WTC11 (cell line): ENCODE results near the gene PIP4K2B. TPM values are rescaled to one million over a fixed set of nuclear protein-coding genes. Genes with fewer than 3 reads are reported as not detected.
A peak's percentile ranks its signal among the peaks of the same experiment; 100 is the strongest.

Source experiments
- ATAC-seq: fragments of 200-7000 bp; cut with Tn5 transposase; 2 replicates; pipeline ENCODE4 v1.10.0; 2021; ENCODE audit warnings: mild to moderate bottlenecking, moderate library complexity
- Bru-seq: library from RNA; stranded (reverse); fragments of 400-500 nt; gene quantifications from one replicate; lab custom pipeline; 2021; lab: Mats Ljungman, UMichigan
- CTCF ChIA-PET: fragments of 300-600 bp; sonication (Branson Sonifier 250); formaldehyde crosslinking; loops from one replicate; lab custom pipeline; 2021; ENCODE audit warnings: antibody characterized with exemption; lab: Charles Lee
- POLR2A ChIA-PET: fragments of 350-600 bp; sonication (Branson Sonifier 250); formaldehyde crosslinking; loops from one replicate; lab custom pipeline; 2021; ENCODE audit warnings: antibody characterized with exemption; lab: Charles Lee
- DNase-seq: peaks from one replicate; pipeline ENCODE4 v3.0.0; 2021; ENCODE audit warnings: low spot score
- H3K27ac Mint-ChIP-seq: 2 replicates; pipeline ENCODE4 v1.8.0; 2021; ENCODE audit warnings: mixed read lengths
- H3K27me3 Mint-ChIP-seq: 2 replicates; pipeline ENCODE4 v1.8.0; 2021; ENCODE audit warnings: low read depth, mild to moderate bottlenecking, moderate library complexity, mixed read lengths
- H3K36me3 Mint-ChIP-seq: 2 replicates; pipeline ENCODE4 v1.8.0; 2021; ENCODE audit warnings: mixed read lengths
- H3K4me1 Mint-ChIP-seq: 2 replicates; pipeline ENCODE4 v1.8.0; 2022; ENCODE audit warnings: mixed read lengths
- H3K4me3 Mint-ChIP-seq: 2 replicates; pipeline ENCODE4 v1.8.0; 2021; ENCODE audit warnings: mild to moderate bottlenecking, moderate library complexity, mixed read lengths
- H3K9me3 Mint-ChIP-seq: 2 replicates; pipeline ENCODE4 v1.8.0; 2021; ENCODE audit warnings: mixed read lengths
- ARID4B ChIP-seq: sonication (generic); formaldehyde crosslinking; IDR thresholded peaks from 2 replicates; pipeline ENCODE4 v1.8.0; 2023; ENCODE audit warnings: missing genetic modification reagents, mild to moderate bottlenecking, borderline replicate concordance
- ESRRA ChIP-seq: sonication (generic); formaldehyde crosslinking; IDR thresholded peaks from 2 replicates; pipeline ENCODE4 v1.8.1; 2022; ENCODE audit warnings: mild to moderate bottlenecking, missing genetic modification reagents, borderline replicate concordance
- ETV6 ChIP-seq: sonication (generic); formaldehyde crosslinking; IDR thresholded peaks from 2 replicates; pipeline ENCODE4 v1.8.1; 2022; ENCODE audit warnings: mild to moderate bottlenecking, missing genetic modification reagents
- KAT7 ChIP-seq: sonication (generic); formaldehyde crosslinking; IDR thresholded peaks from 2 replicates; pipeline ENCODE4 v1.8.1; 2023; ENCODE audit warnings: missing genetic modification reagents, mild to moderate bottlenecking, borderline replicate concordance
- NFATC4 ChIP-seq: fragments of 250-450 bp; sonication (Bioruptor Pico); IDR thresholded peaks from 2 replicates; pipeline ENCODE4 v1.9.0; 2021; ENCODE audit warnings: mild to moderate bottlenecking
- PRRX2 ChIP-seq: fragments of 250-450 bp; sonication (Bioruptor Pico); IDR thresholded peaks from 2 replicates; pipeline ENCODE4 v1.8.0; 2021; ENCODE audit warnings: mild to moderate bottlenecking
- SMAD3 ChIP-seq: sonication (generic); formaldehyde crosslinking; IDR thresholded peaks from 2 replicates; pipeline ENCODE4 v1.8.0; 2022; ENCODE audit warnings: missing genetic modification reagents, mild to moderate bottlenecking, borderline replicate concordance
- SP1 ChIP-seq: sonication (generic); formaldehyde crosslinking; conservative IDR thresholded peaks from 2 replicates; pipeline ENCODE4 v1.8.1; 2022; ENCODE audit warnings: missing genetic modification reagents
- TCF7 ChIP-seq: sonication (generic); formaldehyde crosslinking; IDR thresholded peaks from 2 replicates; pipeline ENCODE4 v1.8.0; 2022; ENCODE audit warnings: mild to moderate bottlenecking, low read depth, missing genetic modification reagents, moderate library complexity
- TEAD1 ChIP-seq: sonication (generic); formaldehyde crosslinking; IDR thresholded peaks from 2 replicates; pipeline ENCODE4 v1.8.0; 2022; ENCODE audit warnings: mild to moderate bottlenecking, missing genetic modification reagents
- USF1 ChIP-seq: sonication (generic); formaldehyde crosslinking; IDR thresholded peaks from 2 replicates; pipeline ENCODE4 v1.8.0; 2022; ENCODE audit warnings: mild to moderate bottlenecking, missing genetic modification reagents
- ZBTB43 ChIP-seq: sonication (generic); formaldehyde crosslinking; IDR thresholded peaks from 2 replicates; pipeline ENCODE4 v1.8.1; 2023; ENCODE audit warnings: mild to moderate bottlenecking, missing genetic modification reagents
- ZMAT4 ChIP-seq: fragments of 250-450 bp; sonication (Bioruptor Pico); IDR thresholded peaks from 2 replicates; pipeline ENCODE4 v1.9.0; 2021; ENCODE audit warnings: mild to moderate bottlenecking
- ZNF219 ChIP-seq: sonication (generic); formaldehyde crosslinking; IDR thresholded peaks from 2 replicates; pipeline ENCODE4 v1.8.0; 2023; ENCODE audit warnings: missing genetic modification reagents, mild to moderate bottlenecking, borderline replicate concordance
- ZNF317 ChIP-seq: sonication (generic); formaldehyde crosslinking; IDR thresholded peaks from 2 replicates; pipeline ENCODE4 v1.8.1; 2023; ENCODE audit warnings: low read depth, mild to moderate bottlenecking, moderate library complexity, missing genetic modification reagents, borderline replicate concordance
- ZNF671 ChIP-seq: fragments of 250-450 bp; sonication (Bioruptor Pico); IDR thresholded peaks from 2 replicates; pipeline ENCODE4 v1.8.0; 2021; ENCODE audit warnings: mild to moderate bottlenecking
- long read RNA-seq, 3 experiments: library from RNA in 1 of 3; library from capped mRNA in 1 of 3; library from polyadenylated mRNA in 1 of 3; unstranded in 2 of 3; stranded (forward) in 1 of 3; transcript quantifications; one replicate each; pipeline ENCODE4 v2.0.0, GENCODE V29; 2021
- total RNA-seq: library from RNA; stranded (reverse); gene quantifications from 3 replicates; pipeline ENCODE4 v1.2.3, GENCODE V29; 2021
- TF ChIP-seq, protein P1 (sequence below): sonication (generic); formaldehyde crosslinking; IDR thresholded peaks from 2 replicates; pipeline ENCODE4 v1.8.1; 2022; ENCODE audit warnings: mild to moderate bottlenecking, moderate library complexity, missing genetic modification reagents
- TF ChIP-seq, protein P2 (sequence below): sonication (generic); formaldehyde crosslinking; IDR thresholded peaks from 2 replicates; pipeline ENCODE4 v1.8.0; 2022; ENCODE audit warnings: mild to moderate bottlenecking, missing genetic modification reagents
- TF ChIP-seq, protein P3 (sequence below): sonication (generic); formaldehyde crosslinking; IDR thresholded peaks from 2 replicates; pipeline ENCODE4 v1.8.1; 2023; ENCODE audit warnings: mild to moderate bottlenecking, missing genetic modification reagents
- TF ChIP-seq, protein P4 (sequence below): sonication (generic); formaldehyde crosslinking; IDR thresholded peaks from 2 replicates; pipeline ENCODE4 v1.8.1; 2023; ENCODE audit warnings: mild to moderate bottlenecking, missing genetic modification reagents, moderate library complexity

Gene PIP4K2B
- total RNA-seq (54.0 to 61.9 TPM (median 57.3 TPM) in 3 replicates), Bru-seq, nascent RNA (percentile 74 among the genes with signal in this experiment)
- long read RNA-seq, experiment 1, full-length matches to known transcripts = 53 of 161 reads
- long read RNA-seq, experiment 1, partial matches to known transcripts = 14 of 161 reads
- long read RNA-seq, experiment 1, other reads (novel, unspliced or antisense) = 94 of 161 reads
- long read RNA-seq, experiment 2, full-length matches to known transcripts = 7 of 60 reads
- long read RNA-seq, experiment 2, partial matches to known transcripts = 7 of 60 reads
- long read RNA-seq, experiment 2, other reads (novel, unspliced or antisense) = 46 of 60 reads
- long read RNA-seq, experiment 3, full-length matches to known transcripts = 1 of 2 reads
- long read RNA-seq, experiment 3, partial matches to known transcripts = 0 of 2 reads
- long read RNA-seq, experiment 3, other reads (novel, unspliced or antisense) = 1 of 2 reads

DNA sequence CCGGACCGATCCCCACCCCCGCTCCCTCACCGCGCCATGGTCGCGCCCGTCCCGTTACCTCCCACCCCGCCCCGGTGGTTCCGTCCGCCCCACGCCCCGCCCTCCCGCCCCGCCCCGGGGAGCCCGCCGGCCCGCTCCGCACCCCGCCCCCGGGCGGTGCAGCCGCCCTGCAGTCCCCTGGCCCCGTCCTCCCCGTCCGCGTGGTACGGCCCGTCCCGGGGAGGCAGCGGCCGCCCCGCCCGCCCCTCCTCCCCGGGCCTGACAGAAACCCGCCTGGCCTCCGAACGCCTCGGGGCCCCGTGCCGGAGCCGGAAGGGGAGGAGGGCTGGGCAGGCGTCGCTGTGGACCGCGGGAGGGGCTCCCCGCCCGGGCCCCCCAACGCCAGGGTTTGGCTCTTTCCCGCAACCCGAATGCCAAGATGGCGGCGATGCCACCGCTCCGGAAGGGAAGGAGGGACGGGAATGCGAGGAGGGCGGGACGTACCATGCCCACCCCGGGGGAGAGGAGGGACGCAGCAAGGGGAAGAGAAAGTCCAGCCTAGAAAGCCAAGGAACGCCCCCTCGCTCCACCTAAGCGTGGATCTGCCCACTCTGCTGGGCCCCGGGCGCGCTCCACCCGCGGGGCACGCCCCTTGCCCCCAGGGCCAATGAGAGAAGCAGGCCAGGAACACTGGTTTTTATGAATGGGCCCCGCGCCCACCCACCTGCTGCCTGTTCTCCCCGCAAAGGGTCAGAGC is at the start of gene PIP4K2B:
Gene PIP4K2B, minus strand, starts transcription at position 56 of the 736 bp plus-strand sequence. CDS start 132 bp downstream, outside the sequence.
- Mint-ChIP-seq H3K9me3 (no peaks in the 10 kb centered on the region), H3K4me1 (peaks cover 21% of the 10 kb centered on the region), H3K36me3 (peaks cover 52% of the 10 kb centered on the region), H3K27ac (peak within 1 kb of the TSS; percentile 97), H3K27me3 (no peaks in the 10 kb centered on the region), H3K4me3 (peak within 1 kb of the TSS; percentile 98)
- ChIA-PET CTCF (interaction anchor here (0.6 to 1.0 kb wide), 4 partner anchors 38 to 183 kb away, joined by 3 read pairs; partner anchors contain the start of gene RPL23), POLR2A (interaction anchor here (1.2 kb wide), 1 partner anchor 54 kb away, joined by 3 read pairs; the partner anchor contains the start of gene RPL23)
- ATAC-seq (peak; percentile 94), DNase-seq (peak; percentile 97)
- TF ChIP-seq SMAD3 (CRISPR knock-in tag) (0 out of 2 replicates have a peak, but pooled peaks have one; percentile 66), ZNF317 (CRISPR knock-in tag) (no peak), ZBTB43 (CRISPR knock-in tag) (peak; percentile 77; the same call in 1 of the 2 replicates), ETV6 (peak; percentile 43; the same call in 1 of the 2 replicates), ZNF219 (CRISPR knock-in tag) (no peak), KAT7 (CRISPR knock-in tag) (peak; percentile 6; the same call in 1 of the 2 replicates), TEAD1 (CRISPR knock-in tag) (peak; percentile 91; the same call in 1 of the 2 replicates), SP1 (peak; percentile 92), ESRRA (peak; percentile 25; the same call in 1 of the 2 replicates), PRRX2 (CRISPR knock-in tag) (peak; percentile 74; the same call in 1 of the 2 replicates), ZNF671 (CRISPR knock-in tag) (peak; percentile 44; the same call in 1 of the 2 replicates), USF1 (peak; percentile 56; the same call in 1 of the 2 replicates), ARID4B (no peak; the same call in 1 of the 2 replicates), TCF7 (no peak), NFATC4 (peak; percentile 86), ZMAT4 (CRISPR knock-in tag) (no peak)
- TF ChIP-seq, protein P1, sequence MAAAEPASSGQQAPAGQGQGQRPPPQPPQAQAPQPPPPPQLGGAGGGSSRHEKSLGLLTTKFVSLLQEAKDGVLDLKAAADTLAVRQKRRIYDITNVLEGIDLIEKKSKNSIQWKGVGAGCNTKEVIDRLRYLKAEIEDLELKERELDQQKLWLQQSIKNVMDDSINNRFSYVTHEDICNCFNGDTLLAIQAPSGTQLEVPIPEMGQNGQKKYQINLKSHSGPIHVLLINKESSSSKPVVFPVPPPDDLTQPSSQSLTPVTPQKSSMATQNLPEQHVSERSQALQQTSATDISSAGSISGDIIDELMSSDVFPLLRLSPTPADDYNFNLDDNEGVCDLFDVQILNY (CRISPR knock-in tag) = 0 out of 2 replicates have a peak, but pooled peaks have one; percentile 22
- TF ChIP-seq, protein P2, sequence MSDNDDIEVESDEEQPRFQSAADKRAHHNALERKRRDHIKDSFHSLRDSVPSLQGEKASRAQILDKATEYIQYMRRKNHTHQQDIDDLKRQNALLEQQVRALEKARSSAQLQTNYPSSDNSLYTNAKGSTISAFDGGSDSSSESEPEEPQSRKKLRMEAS (CRISPR knock-in tag) = peak; percentile 75
- TF ChIP-seq, protein P3, sequence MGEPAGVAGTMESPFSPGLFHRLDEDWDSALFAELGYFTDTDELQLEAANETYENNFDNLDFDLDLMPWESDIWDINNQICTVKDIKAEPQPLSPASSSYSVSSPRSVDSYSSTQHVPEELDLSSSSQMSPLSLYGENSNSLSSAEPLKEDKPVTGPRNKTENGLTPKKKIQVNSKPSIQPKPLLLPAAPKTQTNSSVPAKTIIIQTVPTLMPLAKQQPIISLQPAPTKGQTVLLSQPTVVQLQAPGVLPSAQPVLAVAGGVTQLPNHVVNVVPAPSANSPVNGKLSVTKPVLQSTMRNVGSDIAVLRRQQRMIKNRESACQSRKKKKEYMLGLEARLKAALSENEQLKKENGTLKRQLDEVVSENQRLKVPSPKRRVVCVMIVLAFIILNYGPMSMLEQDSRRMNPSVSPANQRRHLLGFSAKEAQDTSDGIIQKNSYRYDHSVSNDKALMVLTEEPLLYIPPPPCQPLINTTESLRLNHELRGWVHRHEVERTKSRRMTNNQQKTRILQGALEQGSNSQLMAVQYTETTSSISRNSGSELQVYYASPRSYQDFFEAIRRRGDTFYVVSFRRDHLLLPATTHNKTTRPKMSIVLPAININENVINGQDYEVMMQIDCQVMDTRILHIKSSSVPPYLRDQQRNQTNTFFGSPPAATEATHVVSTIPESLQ (CRISPR knock-in tag) = no peak
- TF ChIP-seq, protein P4, sequence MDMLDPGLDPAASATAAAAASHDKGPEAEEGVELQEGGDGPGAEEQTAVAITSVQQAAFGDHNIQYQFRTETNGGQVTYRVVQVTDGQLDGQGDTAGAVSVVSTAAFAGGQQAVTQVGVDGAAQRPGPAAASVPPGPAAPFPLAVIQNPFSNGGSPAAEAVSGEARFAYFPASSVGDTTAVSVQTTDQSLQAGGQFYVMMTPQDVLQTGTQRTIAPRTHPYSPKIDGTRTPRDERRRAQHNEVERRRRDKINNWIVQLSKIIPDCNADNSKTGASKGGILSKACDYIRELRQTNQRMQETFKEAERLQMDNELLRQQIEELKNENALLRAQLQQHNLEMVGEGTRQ (CRISPR knock-in tag) = 0 out of 2 replicates have a peak, but pooled peaks have one; percentile 4
